ENCODE measurements around the gene CSAD.

The CSAD gene

DNA sequence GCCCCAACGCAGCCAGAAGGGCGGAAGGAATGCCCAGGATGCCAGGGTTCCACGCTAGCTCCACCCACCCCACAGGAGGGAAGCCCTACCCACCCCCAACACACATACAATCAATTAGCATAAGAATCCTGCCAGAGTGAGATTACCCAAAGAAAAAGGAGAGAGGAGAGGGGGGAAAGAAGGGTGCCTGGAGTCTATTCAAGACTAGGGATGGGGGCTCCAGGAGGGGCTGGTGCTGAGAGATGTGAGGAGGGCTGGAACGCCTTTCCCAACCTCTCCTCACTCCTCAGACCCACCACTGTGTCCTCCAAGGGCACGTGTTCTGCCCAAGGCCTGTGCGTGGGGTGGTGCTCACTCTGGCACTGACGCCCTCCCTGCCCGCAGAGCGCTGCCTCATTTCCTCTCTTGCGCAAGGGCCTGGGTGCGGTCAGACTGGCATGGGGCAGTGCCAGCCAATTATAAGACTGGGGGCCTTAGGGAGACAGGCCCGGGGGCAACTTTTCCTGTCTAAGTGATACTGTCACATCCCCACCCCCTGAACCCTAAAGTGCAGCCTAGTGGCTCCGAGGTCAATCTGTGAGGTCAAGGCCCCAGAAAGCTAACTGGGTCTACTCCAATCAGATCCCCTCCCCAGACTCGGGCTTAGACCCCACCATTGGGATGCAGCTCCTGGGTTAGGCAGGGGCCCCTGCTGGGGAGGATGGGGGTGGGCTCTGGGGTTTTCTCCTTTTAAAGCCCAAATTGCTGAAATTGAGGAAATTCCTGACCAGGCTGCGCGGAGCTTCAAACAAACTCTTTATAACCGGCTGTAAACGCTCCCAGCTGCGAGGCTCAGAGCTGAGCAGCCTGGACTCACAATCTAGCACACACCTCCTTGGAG lies 36.6 kb upstream of the CSAD start:
- peaks cover 32% of the 10 kb centered on the region for H3K4me1 ChIP-seq (ENCODE audit: control insufficient read depth, insufficient read depth, low read length)
- no peak for DNase-seq (ENCODE audit: low read depth, low spot score)
- peaks cover 11% of the 10 kb centered on the region; the same call in 1 of the 2 replicates for H3K36me3 ChIP-seq (ENCODE audit: control insufficient read depth, insufficient read depth, low read length)
- H3K27me3 ChIP-seq (ENCODE audit: control insufficient read depth, insufficient read depth, low read length), result no peaks in the 10 kb centered on the region; the same call in 1 of the 2 replicates
- H3K27ac ChIP-seq (ENCODE audit: low read length), result peak overlapping the region; percentile 82
- no CpG with 5 or more reads among the region's 19 CpGs for WGBS (ENCODE audit: insufficient coverage, insufficient read length)
- peak overlapping the region; percentile 4; the same call in 1 of the 2 replicates for H3K4me3 ChIP-seq (ENCODE audit: low read length)
- H3K9me3 ChIP-seq (ENCODE audit: control insufficient read depth, insufficient read depth, low read length), result no peaks in the 10 kb centered on the region

DNA sequence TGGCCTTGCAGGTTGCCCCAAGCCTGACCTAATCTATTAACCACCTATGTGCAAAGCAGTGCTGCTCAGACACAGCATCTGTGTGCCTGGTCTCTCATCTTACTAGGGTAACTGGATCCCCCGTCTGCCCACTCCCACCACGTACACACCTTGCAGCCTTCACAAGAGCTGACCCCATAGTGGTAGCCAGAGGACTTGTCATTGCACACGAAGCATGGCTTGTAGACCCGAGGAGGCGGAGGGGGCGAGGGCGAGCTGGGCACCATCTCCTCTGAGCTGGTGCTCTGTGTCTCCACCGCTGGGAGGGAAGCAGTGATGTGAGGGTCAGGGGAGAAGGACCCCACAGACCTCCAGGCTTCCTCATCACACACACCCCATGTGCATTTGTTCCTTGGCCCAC lies 34.8 kb upstream of the CSAD start:
- Histone ChIP-seq H3K4me3 (ENCODE audit: low read length) (no peak overlapping the region), H3K36me3 (ENCODE audit: control insufficient read depth, insufficient read depth, low read length) (peaks cover 20% of the 10 kb centered on the region; the same call in 1 of the 2 replicates), H3K27ac (ENCODE audit: low read length) (no peak overlapping the region), H3K9me3 (ENCODE audit: control insufficient read depth, insufficient read depth, low read length) (no peaks in the 10 kb centered on the region), H3K27me3 (ENCODE audit: control insufficient read depth, insufficient read depth, low read length) (no peaks in the 10 kb centered on the region; the same call in 1 of the 2 replicates), H3K4me1 (ENCODE audit: control insufficient read depth, insufficient read depth, low read length) (peaks cover 32% of the 10 kb centered on the region)
- DNase-seq (ENCODE audit: low read depth, low spot score), result no peak
- no CpG with 5 or more reads among the region's 8 CpGs for WGBS (ENCODE audit: insufficient coverage, insufficient read length)

DNA sequence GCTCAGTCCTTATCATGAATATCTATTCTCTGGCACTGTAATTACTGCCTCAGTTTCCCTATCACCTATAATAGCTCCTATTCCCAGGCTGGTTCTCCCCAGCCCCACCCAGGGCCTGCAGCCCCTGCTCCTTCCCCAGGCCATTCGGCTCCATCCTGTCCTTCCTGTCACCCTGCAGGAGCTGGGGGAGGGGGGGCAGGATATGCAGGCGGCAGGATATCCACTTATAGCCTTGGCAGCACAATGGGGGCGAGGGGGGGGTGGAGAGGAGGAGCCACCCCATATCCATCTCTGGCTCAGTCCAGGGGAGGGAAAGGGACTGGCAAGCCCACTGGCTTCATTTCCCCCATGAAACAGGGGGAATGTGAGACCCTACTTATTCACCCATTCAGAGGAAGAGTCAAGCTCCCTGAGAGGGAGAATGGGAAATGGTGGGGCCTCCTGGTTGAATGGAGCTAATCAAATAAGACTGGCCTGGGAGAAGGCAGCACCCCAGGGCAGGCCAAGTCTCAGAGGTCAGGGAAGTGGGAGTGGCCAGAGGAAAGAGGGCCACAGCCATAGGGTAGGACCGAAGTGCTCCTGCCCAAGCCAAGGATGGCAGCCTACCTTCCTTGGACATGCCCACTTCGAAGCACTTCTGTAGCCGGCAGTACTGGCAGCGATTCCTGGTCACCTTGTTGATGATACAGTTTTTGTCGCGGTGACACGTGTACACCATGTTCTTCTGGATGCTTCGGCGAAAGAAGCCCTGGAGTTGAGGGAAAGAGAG lies 34.1 kb upstream of the CSAD start:
- Histone ChIP-seq H3K27me3 (ENCODE audit: control insufficient read depth, insufficient read depth, low read length) (no peaks in the 10 kb centered on the region; the same call in 1 of the 2 replicates), H3K36me3 (ENCODE audit: control insufficient read depth, insufficient read depth, low read length) (peaks cover 20% of the 10 kb centered on the region; the same call in 1 of the 2 replicates), H3K27ac (ENCODE audit: low read length) (no peak overlapping the region), H3K4me3 (ENCODE audit: low read length) (no peak overlapping the region), H3K9me3 (ENCODE audit: control insufficient read depth, insufficient read depth, low read length) (no peaks in the 10 kb centered on the region), H3K4me1 (ENCODE audit: control insufficient read depth, insufficient read depth, low read length) (peaks cover 32% of the 10 kb centered on the region)
- WGBS (ENCODE audit: insufficient coverage, insufficient read length), result no CpG with 5 or more reads among the region's 12 CpGs
- DNase-seq (ENCODE audit: low read depth, low spot score), result no peak

DNA sequence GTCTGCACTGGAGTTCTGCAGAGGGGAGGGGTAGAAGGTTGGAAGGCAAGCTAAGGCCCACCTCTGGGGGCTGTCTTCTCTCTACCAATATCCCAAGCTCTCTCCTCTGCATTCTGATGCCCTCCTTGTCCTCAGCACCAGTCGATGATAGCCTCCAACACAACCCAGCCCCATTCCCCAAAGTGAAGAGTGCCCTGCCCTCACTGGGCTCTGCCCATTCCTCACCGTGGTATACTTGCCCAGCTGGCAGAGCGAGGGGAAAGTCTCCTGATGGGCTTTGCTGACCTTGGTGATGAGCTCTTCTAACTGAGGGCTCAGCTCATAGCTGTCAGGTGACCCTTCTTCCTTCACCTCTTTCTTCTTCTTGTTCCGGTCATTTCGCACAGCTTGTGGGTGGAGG lies 33.5 kb upstream of the CSAD start:
- Histone ChIP-seq H3K36me3 (ENCODE audit: control insufficient read depth, insufficient read depth, low read length) (peaks cover 20% of the 10 kb centered on the region; the same call in 1 of the 2 replicates), H3K4me1 (ENCODE audit: control insufficient read depth, insufficient read depth, low read length) (peaks cover 29% of the 10 kb centered on the region), H3K9me3 (ENCODE audit: control insufficient read depth, insufficient read depth, low read length) (no peaks in the 10 kb centered on the region), H3K27ac (ENCODE audit: low read length) (no peak overlapping the region), H3K4me3 (ENCODE audit: low read length) (no peak overlapping the region), H3K27me3 (ENCODE audit: control insufficient read depth, insufficient read depth, low read length) (no peaks in the 10 kb centered on the region)
- no CpG with 5 or more reads among the region's 5 CpGs for WGBS (ENCODE audit: insufficient coverage, insufficient read length)
- no peak for DNase-seq (ENCODE audit: low read depth, low spot score)

DNA sequence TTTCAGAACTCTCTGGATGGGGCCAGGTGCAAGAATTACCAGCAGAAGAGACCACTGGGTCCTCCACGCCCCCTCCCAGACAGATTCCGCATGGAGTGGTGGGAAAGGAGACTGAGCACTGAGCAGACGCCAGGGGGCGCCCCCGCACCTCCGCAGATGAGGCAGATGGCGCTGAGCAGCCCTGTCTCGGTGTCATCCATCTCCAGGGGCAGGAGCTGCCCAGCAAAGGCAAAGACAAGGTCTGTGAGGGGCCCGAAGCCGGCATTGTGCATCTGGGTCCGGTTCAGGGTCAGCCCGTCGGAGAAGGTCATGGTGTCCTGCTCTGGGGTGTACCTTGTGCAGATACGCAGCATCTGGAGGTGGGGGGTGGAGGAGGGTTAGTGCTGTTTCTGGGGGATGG lies 32.6 kb upstream of the CSAD start:
- no CpG with 5 or more reads among the region's 14 CpGs for WGBS (ENCODE audit: insufficient coverage, insufficient read length)
- Histone ChIP-seq H3K36me3 (ENCODE audit: control insufficient read depth, insufficient read depth, low read length) (peaks cover 20% of the 10 kb centered on the region; the same call in 1 of the 2 replicates), H3K27ac (ENCODE audit: low read length) (no peak overlapping the region), H3K4me3 (ENCODE audit: low read length) (no peak overlapping the region), H3K27me3 (ENCODE audit: control insufficient read depth, insufficient read depth, low read length) (no peaks in the 10 kb centered on the region), H3K4me1 (ENCODE audit: control insufficient read depth, insufficient read depth, low read length) (peaks cover 32% of the 10 kb centered on the region), H3K9me3 (ENCODE audit: control insufficient read depth, insufficient read depth, low read length) (no peaks in the 10 kb centered on the region)
- no peak for DNase-seq (ENCODE audit: low read depth, low spot score)

DNA sequence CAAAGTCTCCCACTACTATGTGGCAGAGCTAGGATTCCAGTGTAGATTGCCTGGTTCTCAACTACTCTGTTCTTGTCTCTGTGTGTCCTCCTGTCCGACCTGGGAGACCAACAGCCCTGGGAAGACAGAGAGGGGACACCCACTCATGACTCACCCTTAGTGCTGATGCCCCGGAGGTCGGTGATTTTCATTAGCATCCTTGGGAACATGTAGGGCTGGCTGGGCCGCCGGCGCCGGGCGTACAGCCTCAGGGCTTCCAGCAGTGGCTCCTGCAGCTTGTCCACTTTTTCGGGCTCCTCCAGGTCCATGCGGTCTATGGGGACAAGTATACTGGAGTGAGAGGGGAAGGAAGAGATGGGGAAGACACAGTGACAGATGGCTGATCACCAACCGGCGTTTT lies 32.2 kb upstream of the CSAD start:
- H3K36me3 ChIP-seq (ENCODE audit: control insufficient read depth, insufficient read depth, low read length), result peaks cover 20% of the 10 kb centered on the region; the same call in 1 of the 2 replicates
- no peaks in the 10 kb centered on the region for H3K9me3 ChIP-seq (ENCODE audit: control insufficient read depth, insufficient read depth, low read length)
- no peak for DNase-seq (ENCODE audit: low read depth, low spot score)
- WGBS (ENCODE audit: insufficient coverage, insufficient read length), result no CpG with 5 or more reads among the region's 12 CpGs
- H3K4me3 ChIP-seq (ENCODE audit: low read length), result no peak overlapping the region
- no peak overlapping the region for H3K27ac ChIP-seq (ENCODE audit: low read length)
- peaks cover 31% of the 10 kb centered on the region for H3K4me1 ChIP-seq (ENCODE audit: control insufficient read depth, insufficient read depth, low read length)
- H3K27me3 ChIP-seq (ENCODE audit: control insufficient read depth, insufficient read depth, low read length), result no peaks in the 10 kb centered on the region

GRCh38 chr12:53211476-53212381 lies 31.0 kb upstream of the CSAD start:
- DNase-seq (ENCODE audit: low read depth, low spot score), result no peak
- no peaks in the 10 kb centered on the region for H3K9me3 ChIP-seq (ENCODE audit: control insufficient read depth, insufficient read depth, low read length)
- no peaks in the 10 kb centered on the region for H3K27me3 ChIP-seq (ENCODE audit: control insufficient read depth, insufficient read depth, low read length)
- H3K4me3 ChIP-seq (ENCODE audit: low read length), result no peak overlapping the region
- peaks cover 26% of the 10 kb centered on the region for H3K4me1 ChIP-seq (ENCODE audit: control insufficient read depth, insufficient read depth, low read length)
- no CpG with 5 or more reads among the region's 13 CpGs for WGBS (ENCODE audit: insufficient coverage, insufficient read length)
- peaks cover 20% of the 10 kb centered on the region; the same call in 1 of the 2 replicates for H3K36me3 ChIP-seq (ENCODE audit: control insufficient read depth, insufficient read depth, low read length)
- no peak overlapping the region for H3K27ac ChIP-seq (ENCODE audit: low read length)

- no peaks in the 10 kb centered on the region for H3K27me3 ChIP-seq (ENCODE audit: control insufficient read depth, insufficient read depth, low read length)
Observed at GRCh38 chr12:53210843-53211242, 30.1 kb upstream of the CSAD start.

DNA sequence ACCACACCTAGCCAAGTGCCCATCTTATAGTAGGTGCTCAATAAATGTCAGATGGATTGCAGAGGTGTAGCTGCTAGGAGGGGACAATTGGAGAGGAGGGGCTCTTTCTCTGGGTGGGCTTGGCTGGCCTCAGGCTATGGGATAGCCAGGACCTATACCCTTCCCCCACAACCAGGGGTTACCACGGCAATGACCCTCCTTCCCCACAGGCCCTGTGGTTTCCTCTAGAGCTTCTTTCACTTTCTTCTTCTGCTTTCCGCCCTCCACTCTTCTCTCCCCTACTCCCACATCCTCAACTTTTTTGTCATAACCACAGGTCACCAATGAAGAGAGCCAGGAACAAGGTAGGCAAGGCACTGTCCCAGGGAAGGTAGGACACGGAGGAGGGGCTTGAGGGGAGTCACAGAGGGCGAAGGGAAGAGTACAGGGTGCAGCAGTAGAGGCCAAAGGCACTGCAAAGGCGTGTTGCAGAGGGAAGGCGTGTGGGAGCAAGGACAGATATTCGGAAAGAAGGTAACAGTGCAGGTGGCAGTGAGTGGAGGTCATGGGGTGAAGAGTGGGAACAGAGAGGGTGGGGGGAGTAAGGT lies 28.2 kb upstream of the CSAD start:
- H3K9me3 ChIP-seq (ENCODE audit: control insufficient read depth, insufficient read depth, low read length), result no peaks in the 10 kb centered on the region
- no peak overlapping the region for H3K27ac ChIP-seq (ENCODE audit: low read length)
- no CpG with 5 or more reads among the region's 7 CpGs for WGBS (ENCODE audit: insufficient coverage, insufficient read length)
- no peak for DNase-seq (ENCODE audit: low read depth, low spot score)
- H3K4me1 ChIP-seq (ENCODE audit: control insufficient read depth, insufficient read depth, low read length), result peaks cover 8% of the 10 kb centered on the region
- H3K4me3 ChIP-seq (ENCODE audit: low read length), result no peak overlapping the region
- no peaks in the 10 kb centered on the region for H3K27me3 ChIP-seq (ENCODE audit: control insufficient read depth, insufficient read depth, low read length)
- H3K36me3 ChIP-seq (ENCODE audit: control insufficient read depth, insufficient read depth, low read length), result peaks cover 17% of the 10 kb centered on the region; the same call in 1 of the 2 replicates

More at GRCh38 chr12:53210843-53211242, 30.1 kb upstream of the CSAD start:
- peaks cover 20% of the 10 kb centered on the region for H3K4me1 ChIP-seq (ENCODE audit: control insufficient read depth, insufficient read depth, low read length)
- peaks cover 20% of the 10 kb centered on the region; the same call in 1 of the 2 replicates for H3K36me3 ChIP-seq (ENCODE audit: control insufficient read depth, insufficient read depth, low read length)
- no peak overlapping the region for H3K27ac ChIP-seq (ENCODE audit: low read length)
- no peaks in the 10 kb centered on the region for H3K9me3 ChIP-seq (ENCODE audit: control insufficient read depth, insufficient read depth, low read length)
- no peak overlapping the region for H3K4me3 ChIP-seq (ENCODE audit: low read length)
- WGBS (ENCODE audit: insufficient coverage, insufficient read length), result no CpG with 5 or more reads among the region's 4 CpGs
- DNase-seq (ENCODE audit: low read depth, low spot score), result no peak

All from iPS DF 6.9 (cell line).